DOHH2 (cell line): ENCODE results near the gene DDHD1.

Experiments used
- CTCF ChIP-seq: fragments of 200-600 bp; sonication (generic); IDR thresholded peaks from one replicate; pipeline ENCODE4 v1.5.1; 2014; ENCODE audit warnings: antibody characterized with exemption, mild to moderate bottlenecking, low read depth, low read length; ENCODE audit not compliant: poor library complexity, severe bottlenecking
- EZH2phosphoT487 ChIP-seq: fragments of 200-600 bp; sonication (generic); IDR thresholded peaks from 2 replicates; pipeline ENCODE4 v1.6.1; 2017; ENCODE audit warnings: borderline replicate concordance, mild to moderate bottlenecking, antibody characterized with exemption, low read length, moderate library complexity, mixed read lengths

- TF ChIP-seq CTCF, result no peak
- no peak for TF ChIP-seq EZH2phosphoT487
Observed at GRCh38 chr14:53035336-53036210, 117.5 kb downstream of the DDHD1 start.
